Measurements from ENCODE around the gene BAIAP2.

DNA sequence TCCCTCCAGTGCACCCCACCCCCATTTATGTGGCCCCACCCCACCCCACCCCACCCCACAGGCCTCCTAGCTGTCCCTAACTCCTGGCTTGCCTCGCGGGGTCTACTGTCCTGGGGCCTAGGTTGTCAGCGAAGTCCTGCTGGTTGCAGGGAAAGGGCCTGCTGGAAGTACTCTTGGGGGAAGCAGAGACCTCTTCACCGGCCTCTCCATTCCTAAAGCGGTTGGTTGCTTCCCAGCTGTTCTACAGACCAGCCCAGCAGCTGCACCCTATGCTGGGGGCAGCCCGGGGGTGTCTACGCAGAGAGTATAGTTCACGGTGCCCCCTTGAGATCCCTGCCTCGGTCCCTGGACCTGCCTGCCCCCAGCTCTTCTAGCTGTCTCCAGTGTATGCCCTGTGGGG, 56.2 kb downstream of the BAIAP2 start:
- no peak for TF ChIP-seq POLR2A (IDR thresholded peaks at IDR 0.05)
- TF ChIP-seq, protein P1, sequence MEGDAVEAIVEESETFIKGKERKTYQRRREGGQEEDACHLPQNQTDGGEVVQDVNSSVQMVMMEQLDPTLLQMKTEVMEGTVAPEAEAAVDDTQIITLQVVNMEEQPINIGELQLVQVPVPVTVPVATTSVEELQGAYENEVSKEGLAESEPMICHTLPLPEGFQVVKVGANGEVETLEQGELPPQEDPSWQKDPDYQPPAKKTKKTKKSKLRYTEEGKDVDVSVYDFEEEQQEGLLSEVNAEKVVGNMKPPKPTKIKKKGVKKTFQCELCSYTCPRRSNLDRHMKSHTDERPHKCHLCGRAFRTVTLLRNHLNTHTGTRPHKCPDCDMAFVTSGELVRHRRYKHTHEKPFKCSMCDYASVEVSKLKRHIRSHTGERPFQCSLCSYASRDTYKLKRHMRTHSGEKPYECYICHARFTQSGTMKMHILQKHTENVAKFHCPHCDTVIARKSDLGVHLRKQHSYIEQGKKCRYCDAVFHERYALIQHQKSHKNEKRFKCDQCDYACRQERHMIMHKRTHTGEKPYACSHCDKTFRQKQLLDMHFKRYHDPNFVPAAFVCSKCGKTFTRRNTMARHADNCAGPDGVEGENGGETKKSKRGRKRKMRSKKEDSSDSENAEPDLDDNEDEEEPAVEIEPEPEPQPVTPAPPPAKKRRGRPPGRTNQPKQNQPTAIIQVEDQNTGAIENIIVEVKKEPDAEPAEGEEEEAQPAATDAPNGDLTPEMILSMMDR (IDR thresholded peaks at IDR 0.05), result no peak

Measured in thyroid gland (tissue), 4 donors.